GM18867 (cell line): ENCODE measurements around the gene MMEL1.

Experiments used
- ATAC-seq: cut with Tn5 transposase; IDR thresholded peaks from one replicate; pipeline ENCODE4 v1.9.1; 2021; ENCODE audit warnings: mild to moderate bottlenecking, moderate library complexity; ENCODE audit not compliant: unreplicated experiment

The MMEL1 gene

GRCh38 chr1:2547210-2548067, 85.4 kb downstream of the MMEL1 start:
- ATAC-seq = no peak

GRCh38 chr1:2546515-2547209, 86.2 kb downstream of the MMEL1 start:
- peak; percentile 28 for ATAC-seq

GRCh38 chr1:2545754-2546514, 86.9 kb downstream of the MMEL1 start:
- ATAC-seq = peak; percentile 35

GRCh38 chr1:2544875-2545640, 87.8 kb downstream of the MMEL1 start:
- ATAC-seq = no peak

GRCh38 chr1:2544093-2544874, 88.5 kb downstream of the MMEL1 start:
- no peak for ATAC-seq

GRCh38 chr1:2543543-2544092, 89.2 kb downstream of the MMEL1 start:
- ATAC-seq = no peak

GRCh38 chr1:2542246-2542915, 90.4 kb downstream of the MMEL1 start:
- ATAC-seq = no peak

GRCh38 chr1:2541619-2542245, 91.1 kb downstream of the MMEL1 start:
- no peak for ATAC-seq

- ATAC-seq = no peak
These were observed 91.9 kb downstream of the MMEL1 start for GRCh38 chr1:2540816-2541492.
